HG03520 (cell line): ENCODE measurements around the gene VSTM5.
"Not testable (repeated sequence)": the region's sequence is repeated elsewhere in the genome, so short reads cannot be mapped to it uniquely, and the experiment has no call there.

ENCODE experiments used
- ATAC-seq: cut with Tn5 transposase; IDR thresholded peaks from one replicate; pipeline ENCODE4 v1.9.1; 2021; ENCODE audit warnings: mild to moderate bottlenecking, moderate library complexity; ENCODE audit not compliant: unreplicated experiment

The VSTM5 gene

DNA sequence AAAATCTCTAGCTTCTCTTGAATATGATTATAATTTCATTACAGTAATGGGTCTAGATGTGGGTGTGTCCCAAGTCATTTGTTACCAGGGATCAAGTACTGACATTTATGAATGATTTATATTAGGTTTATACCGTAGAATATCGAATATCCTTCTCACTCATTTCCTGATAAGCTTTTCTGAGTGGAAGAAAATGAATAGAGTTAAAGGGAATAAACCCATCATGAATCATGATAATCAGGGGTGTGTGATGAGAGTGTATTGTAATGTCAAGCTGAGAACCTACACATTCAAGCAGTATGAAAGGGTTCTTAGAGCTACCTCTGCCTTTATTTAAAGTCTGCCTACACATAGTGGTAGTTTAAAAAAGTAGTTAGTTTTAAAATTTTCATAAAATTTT is 49.1 kb downstream of the VSTM5 start:
- no peak for ATAC-seq

GRCh38 chr11:93796441-93797231 is 53.8 kb downstream of the VSTM5 start:
- ATAC-seq = no peak

DNA sequence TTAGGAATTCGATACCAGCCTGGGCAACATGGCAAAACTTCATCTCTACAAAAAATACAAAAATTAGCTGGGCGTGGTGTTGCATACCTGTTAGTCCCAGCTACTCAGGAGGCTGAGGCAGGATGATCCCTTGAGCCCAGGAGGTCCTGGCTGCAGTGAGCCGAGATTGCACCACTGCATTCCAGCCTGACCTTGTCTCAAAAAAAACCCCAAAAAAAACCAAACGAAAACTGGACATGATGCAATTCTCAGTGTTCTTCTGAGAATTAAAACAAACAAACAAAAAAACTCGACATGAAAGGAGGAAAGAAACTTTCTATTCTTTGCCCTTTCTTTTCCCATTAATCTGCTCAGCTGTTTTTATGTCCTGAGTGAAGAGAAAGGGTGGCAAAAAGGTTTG is 58.9 kb downstream of the VSTM5 start:
- no peak for ATAC-seq

GRCh38 chr11:93784935-93785360 is 65.5 kb downstream of the VSTM5 start:
- ATAC-seq = peak; percentile 36

DNA sequence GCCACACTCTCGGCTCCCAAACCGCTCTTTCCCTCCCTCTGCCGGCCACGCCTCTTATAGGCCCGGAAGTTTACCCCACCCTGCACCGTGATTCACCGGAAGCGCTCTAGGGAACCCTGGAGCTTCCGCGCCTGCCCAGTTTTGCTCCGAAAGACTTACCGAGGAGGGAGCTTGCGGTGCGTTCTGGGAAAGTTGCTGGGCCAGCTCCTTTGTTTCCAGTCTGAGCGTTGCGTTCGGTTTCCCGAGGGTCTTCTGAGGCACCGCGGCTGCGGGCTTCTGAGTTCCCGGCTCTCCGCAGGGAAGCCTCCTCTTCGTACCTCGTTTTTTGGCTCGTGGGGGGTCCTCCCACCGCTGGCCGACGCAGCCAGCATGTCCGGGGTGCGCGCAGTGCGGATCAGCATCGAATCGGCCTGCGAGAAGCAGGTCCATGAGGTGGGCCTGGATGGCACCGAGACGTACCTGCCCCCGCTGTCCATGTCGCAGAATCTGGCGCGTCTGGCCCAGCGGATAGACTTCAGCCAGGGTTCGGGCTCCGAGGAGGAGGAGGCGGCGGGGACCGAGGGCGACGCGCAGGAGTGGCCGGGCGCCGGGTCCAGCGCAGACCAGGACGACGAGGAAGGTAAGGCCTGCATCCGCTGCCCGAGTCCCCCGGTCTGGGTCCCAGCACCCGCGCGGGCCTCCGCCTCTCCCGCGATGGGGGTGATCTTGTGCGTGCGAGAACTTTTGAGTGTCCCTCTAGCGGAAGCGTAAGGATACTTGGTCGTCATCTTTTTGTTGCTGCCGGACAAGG is 66.1 kb downstream of the VSTM5 start, which contains the start of gene MED17:
Gene MED17, plus strand, starts transcription at position 138 of the 790 bp plus-strand sequence. Its CDS starts 232 bp downstream, at position 370.
- ATAC-seq = peak; percentile 95

DNA sequence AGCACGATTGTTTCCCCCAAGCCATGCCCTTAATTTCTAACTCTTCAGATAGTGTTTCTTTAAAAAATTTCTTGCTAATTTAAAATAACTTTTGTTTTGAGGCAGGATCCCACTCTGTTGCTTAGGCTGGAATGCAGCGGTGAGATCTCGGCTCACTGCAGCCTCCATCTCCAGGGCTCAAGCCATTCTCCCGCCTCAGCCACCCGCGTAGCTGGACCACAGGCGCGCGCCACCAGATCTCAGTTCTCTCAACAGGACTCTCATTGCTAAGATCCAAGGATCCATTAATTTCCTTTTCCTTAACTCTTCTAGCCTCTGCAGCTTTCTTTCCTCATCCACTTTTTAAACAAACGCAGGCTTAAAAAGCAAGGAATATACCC is 66.7 kb downstream of the VSTM5 start:
- peak; percentile 38 for ATAC-seq

DNA sequence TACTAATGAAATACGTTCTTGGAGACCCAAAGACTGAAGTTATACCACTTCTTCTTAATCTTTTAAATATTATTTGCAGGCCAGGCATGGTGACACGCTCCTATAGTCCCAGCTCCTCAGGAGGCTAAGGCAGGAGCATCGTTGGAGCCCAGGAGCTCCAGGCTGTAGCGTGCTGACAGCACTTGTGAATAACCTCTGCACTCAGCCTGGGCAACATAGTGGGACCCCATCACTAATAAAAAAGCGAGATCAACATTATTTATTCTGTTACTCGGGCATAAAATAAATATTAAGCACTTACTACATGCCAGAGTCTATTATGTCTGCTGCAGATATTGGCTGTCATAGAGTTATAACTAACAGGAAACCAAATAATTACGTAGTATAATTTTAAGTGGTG is 67.1 kb downstream of the VSTM5 start:
- no peak for ATAC-seq

DNA sequence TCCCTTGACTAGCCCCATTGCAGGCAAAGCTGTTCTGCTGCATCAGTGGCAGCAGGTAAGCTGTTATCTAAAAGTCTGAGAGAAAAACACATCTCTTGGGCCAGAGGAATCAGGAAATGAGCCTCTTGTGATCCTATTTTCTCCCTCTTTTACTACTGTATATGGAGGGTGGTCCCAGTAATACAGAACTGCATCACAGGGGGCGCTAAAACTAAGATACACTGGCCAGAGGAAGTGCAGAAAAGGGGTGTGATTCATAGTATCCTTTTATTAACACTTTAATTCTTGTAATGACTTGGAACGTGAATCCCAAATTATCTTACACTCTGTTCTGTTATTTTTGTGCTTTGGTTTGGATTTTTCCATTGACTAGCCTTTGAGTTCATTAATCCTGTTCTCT is 75.1 kb downstream of the VSTM5 start:
- no peak for ATAC-seq

- ATAC-seq = not testable (repeated sequence)
Measured at GRCh38 chr11:93774560-93774959, 75.9 kb downstream of the VSTM5 start.

DNA sequence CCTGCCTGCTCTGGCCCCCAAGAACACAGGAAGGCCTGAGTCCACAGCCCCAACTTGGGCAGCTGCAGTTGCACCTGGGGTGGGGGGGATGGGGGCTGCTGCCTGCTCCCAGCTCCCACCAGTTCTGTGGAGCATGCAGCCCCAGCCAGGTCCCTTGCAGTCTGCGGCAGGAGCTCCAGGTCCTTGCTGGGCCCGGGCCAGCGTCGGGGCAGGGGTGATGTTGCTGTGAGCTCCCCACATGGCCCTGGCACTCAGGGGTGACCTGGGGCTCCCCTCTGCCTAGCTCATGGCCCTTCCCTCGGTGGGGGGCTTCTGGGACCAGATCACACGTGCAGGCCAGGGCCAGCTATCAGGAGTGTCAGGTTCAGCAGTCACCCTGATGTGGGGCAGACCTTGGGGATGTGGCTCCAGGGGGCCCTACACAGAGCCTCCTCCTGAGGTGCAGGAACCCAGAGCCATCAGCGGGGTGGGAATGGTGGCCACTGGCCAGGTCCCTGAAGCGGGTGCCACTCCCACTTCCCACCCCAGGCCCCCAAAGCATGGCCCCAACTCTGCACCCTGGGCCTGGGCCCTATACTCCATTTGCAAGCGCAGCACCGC is 76.7 kb downstream of the VSTM5 start:
- no peak for ATAC-seq

DNA sequence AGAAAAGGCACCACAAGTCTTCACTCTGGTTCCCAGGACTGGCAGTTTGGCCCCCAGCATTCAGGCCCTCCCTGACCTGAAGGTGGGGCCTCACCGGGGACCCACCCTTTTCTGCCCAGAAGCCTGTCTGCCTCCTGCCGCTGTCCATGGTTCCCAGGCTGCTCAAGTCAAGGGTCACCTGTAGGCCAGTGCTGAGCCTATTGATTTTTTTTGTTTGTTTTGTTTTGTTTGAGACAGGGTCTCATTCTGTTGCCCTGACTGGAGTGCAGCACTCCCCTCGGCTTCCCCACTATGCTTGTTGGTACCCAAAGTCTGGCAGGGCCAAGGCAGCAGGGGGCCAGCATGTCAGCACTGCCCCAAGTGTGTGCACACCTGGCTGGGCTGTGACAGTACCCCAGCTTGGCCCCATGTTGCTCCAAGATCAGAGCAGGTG is 77.4 kb downstream of the VSTM5 start:
- no peak for ATAC-seq

- ATAC-seq = no peak
Measured at GRCh38 chr11:93772123-93772522, 78.3 kb downstream of the VSTM5 start.

- no peak for ATAC-seq
Measured at GRCh38 chr11:93770160-93770559, 80.3 kb downstream of the VSTM5 start.
